ENCODE results near the gene LIMA1.
"Not testable (repeated sequence)": the region's sequence is repeated elsewhere in the genome, so short reads cannot be mapped to it uniquely, and the experiment has no call there.

The LIMA1 gene

GRCh38 chr12:50232771-50233209, 50.5 kb downstream of the LIMA1 start:
- Histone ChIP-seq H2AFZ (ENCODE audit: low read depth, low read length) (no peak overlapping the region), H3K4me1 (ENCODE audit: insufficient read depth, low read length) (no peaks in the 10 kb centered on the region), H3K27me3 (ENCODE audit: insufficient read depth, low read length) (no peaks in the 10 kb centered on the region), H3K4me3 (ENCODE audit: low read length) (no peak overlapping the region), H3K36me3 (ENCODE audit: insufficient read depth, low read length) (no peaks in the 10 kb centered on the region), H3K9me3 (ENCODE audit: low read length) (no peaks in the 10 kb centered on the region)

DNA sequence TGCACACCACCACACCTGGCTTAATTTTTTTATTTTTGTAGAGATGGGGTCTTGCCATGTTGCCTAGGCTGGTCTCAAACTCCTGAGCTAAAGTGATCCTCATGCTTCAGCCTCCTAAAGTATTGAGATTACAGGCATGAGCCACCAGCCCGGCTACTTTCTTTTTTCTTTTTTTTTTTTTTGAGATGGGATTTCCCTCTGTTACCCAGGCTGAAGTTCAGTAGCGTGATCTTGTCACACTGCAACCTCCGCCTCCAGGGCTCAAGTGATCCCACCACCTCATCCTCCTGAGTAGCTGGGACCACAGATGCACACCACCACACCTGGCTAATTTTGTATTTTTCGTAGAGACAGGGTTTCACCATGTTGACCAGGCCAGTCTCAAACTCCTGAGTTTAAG, 51.1 kb downstream of the LIMA1 start:
- no peak overlapping the region for H2AFZ ChIP-seq (ENCODE audit: low read depth, low read length)
- H3K4me3 ChIP-seq (ENCODE audit: low read length), result no peak overlapping the region
- no peaks in the 10 kb centered on the region for H3K36me3 ChIP-seq (ENCODE audit: insufficient read depth, low read length)
- H3K27me3 ChIP-seq (ENCODE audit: insufficient read depth, low read length), result no peaks in the 10 kb centered on the region
- no peaks in the 10 kb centered on the region for H3K9me3 ChIP-seq (ENCODE audit: low read length)
- no peaks in the 10 kb centered on the region for H3K4me1 ChIP-seq (ENCODE audit: insufficient read depth, low read length)

DNA sequence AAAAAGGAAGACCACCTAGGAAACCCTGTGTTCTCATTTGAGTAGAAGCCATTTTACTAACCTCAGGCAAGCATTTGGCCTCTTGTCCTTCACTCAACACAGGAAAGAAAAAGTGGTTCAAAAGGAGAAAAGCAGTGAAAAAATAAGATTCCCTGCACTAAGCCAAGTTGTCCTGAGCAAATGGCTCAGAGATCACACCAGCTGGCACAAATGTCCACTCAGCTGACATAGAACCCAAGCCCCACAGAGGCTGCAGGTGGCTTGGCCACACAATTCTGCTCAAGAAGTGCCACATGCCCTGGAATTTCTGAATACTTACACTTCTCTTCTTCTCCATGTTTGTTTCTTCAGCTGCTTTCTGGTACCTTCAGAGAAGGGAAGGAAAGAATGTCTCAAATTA, 52.0 kb downstream of the LIMA1 start:
- H2AFZ ChIP-seq (ENCODE audit: low read depth, low read length), result no peak overlapping the region
- no peak overlapping the region for H3K4me3 ChIP-seq (ENCODE audit: low read length)
- H3K9me3 ChIP-seq (ENCODE audit: low read length), result no peaks in the 10 kb centered on the region
- no peaks in the 10 kb centered on the region for H3K27me3 ChIP-seq (ENCODE audit: insufficient read depth, low read length)
- H3K4me1 ChIP-seq (ENCODE audit: insufficient read depth, low read length), result no peaks in the 10 kb centered on the region
- no peaks in the 10 kb centered on the region for H3K36me3 ChIP-seq (ENCODE audit: insufficient read depth, low read length)

- Histone ChIP-seq H3K4me1 (ENCODE audit: insufficient read depth, low read length) (no peaks in the 10 kb centered on the region), H3K4me3 (ENCODE audit: low read length) (no peak overlapping the region), H3K27me3 (ENCODE audit: insufficient read depth, low read length) (no peaks in the 10 kb centered on the region), H2AFZ (ENCODE audit: low read depth, low read length) (no peak overlapping the region), H3K9me3 (ENCODE audit: low read length) (no peaks in the 10 kb centered on the region), H3K36me3 (ENCODE audit: insufficient read depth, low read length) (no peaks in the 10 kb centered on the region)
These were observed 53.1 kb downstream of the LIMA1 start for GRCh38 chr12:50230217-50230616.

GRCh38 chr12:50224026-50224692, 59.2 kb downstream of the LIMA1 start:
- H2AFZ ChIP-seq (ENCODE audit: low read depth, low read length), result no peak overlapping the region
- peaks cover 20% of the 10 kb centered on the region for H3K4me1 ChIP-seq (ENCODE audit: insufficient read depth, low read length)
- no peaks in the 10 kb centered on the region for H3K36me3 ChIP-seq (ENCODE audit: insufficient read depth, low read length)
- H3K9me3 ChIP-seq (ENCODE audit: low read length), result no peaks in the 10 kb centered on the region
- H3K27me3 ChIP-seq (ENCODE audit: insufficient read depth, low read length), result no peaks in the 10 kb centered on the region
- H3K4me3 ChIP-seq (ENCODE audit: low read length), result no peak overlapping the region

- Histone ChIP-seq H3K4me3 (ENCODE audit: low read length) (peak overlapping the region; percentile 52), H3K4me1 (ENCODE audit: insufficient read depth, low read length) (peaks cover 20% of the 10 kb centered on the region), H3K27me3 (ENCODE audit: insufficient read depth, low read length) (no peaks in the 10 kb centered on the region), H3K9me3 (ENCODE audit: low read length) (no peaks in the 10 kb centered on the region), H2AFZ (ENCODE audit: low read depth, low read length) (peak overlapping the region; percentile 30), H3K36me3 (ENCODE audit: insufficient read depth, low read length) (no peaks in the 10 kb centered on the region)
These were observed 61.0 kb downstream of the LIMA1 start for GRCh38 chr12:50222275-50222783.

DNA sequence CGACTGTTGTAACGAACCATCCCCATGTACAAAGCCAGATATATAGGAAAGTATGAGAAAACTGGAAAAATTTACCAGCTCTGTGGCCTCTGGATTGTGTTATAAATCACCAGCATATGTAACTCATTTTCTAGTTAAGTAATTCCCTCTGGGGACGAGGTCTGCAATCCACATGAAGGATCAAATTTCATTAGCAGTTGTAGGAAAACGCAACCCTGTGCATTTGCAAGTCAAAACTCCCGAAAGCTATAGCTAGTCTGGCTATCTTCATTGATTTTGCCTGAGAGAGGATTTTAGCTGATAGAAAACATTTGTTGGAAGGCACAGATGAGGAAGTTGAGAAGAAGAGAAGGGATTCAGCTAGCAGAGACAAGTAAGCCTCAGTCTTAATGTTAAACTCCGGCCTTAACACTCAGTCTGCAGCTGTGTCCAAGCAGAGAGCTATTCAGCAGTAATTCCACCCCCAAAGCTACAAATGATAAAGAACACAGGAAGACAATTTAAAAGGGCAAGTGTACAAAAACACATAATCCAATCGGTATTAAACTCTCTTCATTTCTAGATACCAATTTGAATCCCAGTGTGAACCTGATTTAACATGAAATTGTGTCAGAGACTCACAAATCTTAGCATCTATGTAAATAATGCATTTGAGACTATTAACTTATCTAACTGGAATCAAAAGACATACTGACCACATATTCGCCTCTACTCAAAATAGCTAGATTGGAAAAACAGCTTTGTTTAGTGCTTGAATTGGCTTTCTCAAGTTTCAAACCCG, 61.9 kb downstream of the LIMA1 start:
- H3K9me3 ChIP-seq (ENCODE audit: low read length), result no peaks in the 10 kb centered on the region
- H3K4me1 ChIP-seq (ENCODE audit: insufficient read depth, low read length), result peaks cover 20% of the 10 kb centered on the region
- H3K4me3 ChIP-seq (ENCODE audit: low read length), result peak overlapping the region; percentile 52
- no peaks in the 10 kb centered on the region for H3K27me3 ChIP-seq (ENCODE audit: insufficient read depth, low read length)
- no peaks in the 10 kb centered on the region for H3K36me3 ChIP-seq (ENCODE audit: insufficient read depth, low read length)
- peak overlapping the region; percentile 30 for H2AFZ ChIP-seq (ENCODE audit: low read depth, low read length)

- H3K27me3 ChIP-seq (ENCODE audit: insufficient read depth, low read length), result no peaks in the 10 kb centered on the region
- H3K9me3 ChIP-seq (ENCODE audit: low read length), result no peaks in the 10 kb centered on the region
- H3K4me3 ChIP-seq (ENCODE audit: low read length), result peak overlapping the region; percentile 52
- H3K4me1 ChIP-seq (ENCODE audit: insufficient read depth, low read length), result peaks cover 20% of the 10 kb centered on the region
- peak overlapping the region; percentile 30 for H2AFZ ChIP-seq (ENCODE audit: low read depth, low read length)
- no peaks in the 10 kb centered on the region for H3K36me3 ChIP-seq (ENCODE audit: insufficient read depth, low read length)
These were observed 62.8 kb downstream of the LIMA1 start for GRCh38 chr12:50220363-50220995.

DNA sequence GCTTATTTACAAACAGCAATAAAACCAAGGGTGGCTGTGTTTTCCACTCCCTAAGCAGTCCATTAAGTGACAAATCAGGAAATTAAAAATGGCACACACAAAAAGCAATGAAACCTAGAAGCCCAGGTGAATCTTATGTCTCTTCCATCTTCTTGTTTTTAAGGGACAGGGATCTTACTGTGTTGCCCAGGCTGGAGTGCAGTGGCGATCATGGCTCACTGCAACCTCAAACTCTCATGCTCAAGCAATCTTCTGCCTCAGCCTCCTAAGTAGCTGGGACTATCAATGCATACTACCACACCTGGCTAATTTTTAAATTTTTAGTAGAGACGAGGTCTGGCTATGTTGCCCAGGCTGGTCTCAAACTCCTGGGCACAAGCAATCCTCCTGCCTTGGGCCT, 63.8 kb downstream of the LIMA1 start:
- Histone ChIP-seq H3K4me1 (ENCODE audit: insufficient read depth, low read length) (peaks cover 20% of the 10 kb centered on the region), H3K36me3 (ENCODE audit: insufficient read depth, low read length) (no peaks in the 10 kb centered on the region), H3K27me3 (ENCODE audit: insufficient read depth, low read length) (no peaks in the 10 kb centered on the region), H3K4me3 (ENCODE audit: low read length) (no peak overlapping the region), H2AFZ (ENCODE audit: low read depth, low read length) (no peak overlapping the region), H3K9me3 (ENCODE audit: low read length) (no peaks in the 10 kb centered on the region)

DNA sequence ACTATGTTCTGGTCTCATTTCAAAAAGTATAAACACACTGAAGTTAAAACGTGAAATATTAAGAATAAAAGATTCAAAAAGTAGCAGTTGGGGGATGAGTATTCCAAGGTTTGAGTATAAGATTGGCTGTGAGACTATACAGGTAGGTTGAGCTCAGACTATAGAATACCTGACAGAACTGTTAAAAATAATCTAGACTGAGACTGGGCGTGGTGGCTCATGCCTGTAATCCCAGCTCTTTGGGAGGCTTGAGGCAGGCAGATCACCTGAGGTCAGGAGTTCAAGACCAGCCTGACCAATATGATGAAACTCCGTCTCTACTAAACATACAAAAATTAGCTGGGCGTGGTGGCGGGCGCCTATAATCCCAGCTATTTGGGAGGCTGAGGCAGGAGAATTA, 64.3 kb downstream of the LIMA1 start:
- H3K4me3 ChIP-seq (ENCODE audit: low read length); H3K27me3 ChIP-seq (ENCODE audit: insufficient read depth, low read length); H2AFZ ChIP-seq (ENCODE audit: low read depth, low read length); H3K36me3 ChIP-seq (ENCODE audit: insufficient read depth, low read length); H3K9me3 ChIP-seq (ENCODE audit: low read length): not testable (repeated sequence)
- H3K4me1 ChIP-seq (ENCODE audit: insufficient read depth, low read length), result peaks cover 20% of the 10 kb centered on the region

DNA sequence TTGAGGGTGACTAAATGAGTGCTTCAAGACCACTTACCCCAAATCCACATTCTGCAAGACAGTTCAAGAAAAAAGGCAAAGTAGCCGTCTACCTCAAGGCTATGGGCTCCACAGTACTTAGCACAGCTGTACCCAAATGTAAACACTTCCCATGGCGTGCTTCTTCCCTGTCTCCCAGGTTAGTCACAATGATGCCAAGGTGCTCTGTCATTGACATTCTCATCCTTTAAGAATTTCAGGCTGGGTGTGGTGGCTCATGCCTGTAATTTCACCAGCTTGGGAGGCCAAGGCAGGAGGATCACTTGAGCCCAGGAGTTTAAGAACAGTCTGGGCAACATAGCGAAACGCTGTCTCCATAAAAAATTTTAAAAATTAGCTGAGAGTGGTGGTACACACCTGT, 64.9 kb downstream of the LIMA1 start:
- H3K9me3 ChIP-seq (ENCODE audit: low read length), result no peaks in the 10 kb centered on the region
- no peak overlapping the region for H3K4me3 ChIP-seq (ENCODE audit: low read length)
- H2AFZ ChIP-seq (ENCODE audit: low read depth, low read length), result no peak overlapping the region
- no peaks in the 10 kb centered on the region for H3K27me3 ChIP-seq (ENCODE audit: insufficient read depth, low read length)
- no peaks in the 10 kb centered on the region for H3K36me3 ChIP-seq (ENCODE audit: insufficient read depth, low read length)
- peaks cover 20% of the 10 kb centered on the region for H3K4me1 ChIP-seq (ENCODE audit: insufficient read depth, low read length)

- H3K4me1 ChIP-seq (ENCODE audit: insufficient read depth, low read length), result peaks cover 12% of the 10 kb centered on the region
- H3K9me3 ChIP-seq (ENCODE audit: low read length), result no peaks in the 10 kb centered on the region
- H3K27me3 ChIP-seq (ENCODE audit: insufficient read depth, low read length), result no peaks in the 10 kb centered on the region
- no peaks in the 10 kb centered on the region for H3K36me3 ChIP-seq (ENCODE audit: insufficient read depth, low read length)
- H2AFZ ChIP-seq (ENCODE audit: low read depth, low read length), result no peak overlapping the region
- H3K4me3 ChIP-seq (ENCODE audit: low read length), result no peak overlapping the region
These were observed 66.1 kb downstream of the LIMA1 start for GRCh38 chr12:50217202-50217601.

- Histone ChIP-seq H3K36me3 (ENCODE audit: insufficient read depth, low read length) (no peaks in the 10 kb centered on the region), H3K4me1 (ENCODE audit: insufficient read depth, low read length) (no peaks in the 10 kb centered on the region), H3K4me3 (ENCODE audit: low read length) (no peak overlapping the region), H2AFZ (ENCODE audit: low read depth, low read length) (no peak overlapping the region), H3K9me3 (ENCODE audit: low read length) (no peaks in the 10 kb centered on the region), H3K27me3 (ENCODE audit: insufficient read depth, low read length) (no peaks in the 10 kb centered on the region)
These were observed 68.3 kb downstream of the LIMA1 start for GRCh38 chr12:50215033-50215432.
